Activated CD4-positive, alpha-beta T cell treated with anti-CD3 and anti-CD28 coated beads for 36 hours (primary cell): ENCODE results near the gene ARHGAP22. TPM values are rescaled to one million over a fixed set of nuclear protein-coding genes. Genes with fewer than 3 reads are reported as not detected.

Source experiments
- ATAC-seq: fragments of 200-7000 bp; cut with Tn5 transposase; one replicate; pipeline ENCODE4 v1.10.0; 2021; ENCODE audit warnings: mild to moderate bottlenecking, moderate library complexity
- CTCF ChIA-PET: fragments of 350-600 bp; sonication (Branson Sonifier 250); formaldehyde crosslinking; loops from one replicate; lab custom pipeline; 2021; ENCODE audit warnings: antibody characterized with exemption; lab: Charles Lee
- POLR2A ChIA-PET: fragments of 350-600 bp; sonication (Branson Sonifier 250); formaldehyde crosslinking; loops from one replicate; lab custom pipeline; 2021; ENCODE audit warnings: antibody characterized with exemption, inconsistent platforms; lab: Charles Lee
- DNase-seq: peaks from one replicate; pipeline ENCODE4 v3.0.0-alpha.2; 2020
- H3K27ac Mint-ChIP-seq: one replicate; pipeline ENCODE4 v1.8.0; 2021; ENCODE audit warnings: mixed read lengths
- H3K27me3 Mint-ChIP-seq: one replicate; pipeline ENCODE4 v1.8.0; 2021; ENCODE audit warnings: mixed read lengths
- H3K36me3 Mint-ChIP-seq: one replicate; pipeline ENCODE4 v1.8.0; 2021; ENCODE audit warnings: low read depth, mixed read lengths
- H3K4me1 Mint-ChIP-seq: one replicate; pipeline ENCODE4 v1.8.0; 2021; ENCODE audit warnings: mixed read lengths
- H3K4me3 Mint-ChIP-seq: one replicate; pipeline ENCODE4 v1.8.0; 2021; ENCODE audit warnings: mild to moderate bottlenecking, moderate library complexity, mixed read lengths
- H3K9me3 Mint-ChIP-seq: one replicate; pipeline ENCODE4 v1.8.0; 2021; ENCODE audit warnings: low read depth, mixed read lengths
- intact Hi-C, 2 experiments: fragments of 100-400 bp; cut with DNase I in 1 of 2; cut with micrococcal nuclease in 1 of 2; formaldehyde crosslinking; loops; one replicate each; pipeline versions ENCODE4 v1.14.2 to v1.15.1; 2022 to 2024; cut with DNase I, micrococcal nuclease
- total RNA-seq, 2 experiments: library from RNA; stranded (reverse); gene quantifications; one replicate each; pipeline ENCODE4 v1.2.3, GENCODE V29; 2021

ARHGAP22 gene
- total RNA-seq, 2 experiments from 2014 or later, result 0.27 to 0.47 TPM

GRCh38 chr10:48556713-48557112 is 48.2 kb downstream of the ARHGAP22 start:
- Mint-ChIP-seq H3K36me3 (no peaks in the 10 kb centered on the region), H3K9me3 (no peaks in the 10 kb centered on the region), H3K27me3 (no peaks in the 10 kb centered on the region), H3K27ac (no peak overlapping the region), H3K4me1 (no peaks in the 10 kb centered on the region), H3K4me3 (no peak overlapping the region)
- intact Hi-C loops, result loop anchor here in 1 of 2 experiments (10.0 kb wide), 1 partner anchor 558 kb away; the partner anchor contains the start of gene VSTM4
- ChIA-PET POLR2A (no interaction called here), CTCF (interaction anchor here (0.5 kb wide), 1 partner anchor 8 kb away, joined by 3 read pairs; no protein-coding TSS in a partner anchor)
- DNase-seq, result no peak
- ATAC-seq, result no peak

GRCh38 chr10:48556065-48556464 is 48.8 kb downstream of the ARHGAP22 start:
- POLR2A ChIA-PET, result no interaction called here
- DNase-seq (no peak), ATAC-seq (no peak)
- no peak overlapping the region for H3K4me3 Mint-ChIP-seq
- CTCF ChIA-PET, result no interaction called here
- no peaks in the 10 kb centered on the region for H3K27me3 Mint-ChIP-seq
- H3K27ac Mint-ChIP-seq, result no peak overlapping the region
- H3K9me3 Mint-ChIP-seq, result no peaks in the 10 kb centered on the region
- no peaks in the 10 kb centered on the region for H3K36me3 Mint-ChIP-seq
- no peaks in the 10 kb centered on the region for H3K4me1 Mint-ChIP-seq
- intact Hi-C loops, result loop anchor here in 1 of 2 experiments (10.0 kb wide), 1 partner anchor 559 kb away; the partner anchor contains the start of gene VSTM4

- ChIA-PET POLR2A (no interaction called here), CTCF (interaction anchor here (0.6 kb wide), 2 partner anchors 94 to 101 kb away, joined by 3 to 6 read pairs; no protein-coding TSS in a partner anchor)
- no peaks in the 10 kb centered on the region for H3K36me3 Mint-ChIP-seq
- intact Hi-C loops, result loop anchor here in 1 of 2 experiments (10.0 kb wide), 1 partner anchor 559 kb away; the partner anchor contains the start of gene VSTM4
- ATAC-seq (no peak), DNase-seq (no peak)
- no peak overlapping the region for H3K27ac Mint-ChIP-seq
- H3K27me3 Mint-ChIP-seq, result no peaks in the 10 kb centered on the region
- H3K4me3 Mint-ChIP-seq, result no peak overlapping the region
- no peaks in the 10 kb centered on the region for H3K9me3 Mint-ChIP-seq
- H3K4me1 Mint-ChIP-seq, result no peaks in the 10 kb centered on the region
Measured at GRCh38 chr10:48555310-48556042, 49.4 kb downstream of the ARHGAP22 start.

GRCh38 chr10:48554656-48555055 is 50.2 kb downstream of the ARHGAP22 start:
- Mint-ChIP-seq H3K4me3 (no peak overlapping the region), H3K27ac (no peak overlapping the region), H3K4me1 (no peaks in the 10 kb centered on the region), H3K36me3 (no peaks in the 10 kb centered on the region), H3K27me3 (no peaks in the 10 kb centered on the region), H3K9me3 (no peaks in the 10 kb centered on the region)
- ChIA-PET POLR2A (no interaction called here), CTCF (interaction anchor here (0.6 kb wide), 3 partner anchors 93 to 1948 kb away, joined by 3 to 6 read pairs (median 3); no protein-coding TSS in a partner anchor)
- intact Hi-C loops, result loop anchor here in 1 of 2 experiments (5.0 to 10.0 kb wide), 2 partner anchors 192 to 560 kb away; partner anchors contain the start of gene VSTM4
- DNase-seq, result no peak
- ATAC-seq, result no peak

GRCh38 chr10:48554246-48554645 is 50.6 kb downstream of the ARHGAP22 start:
- H3K27ac Mint-ChIP-seq, result no peak overlapping the region

DNA sequence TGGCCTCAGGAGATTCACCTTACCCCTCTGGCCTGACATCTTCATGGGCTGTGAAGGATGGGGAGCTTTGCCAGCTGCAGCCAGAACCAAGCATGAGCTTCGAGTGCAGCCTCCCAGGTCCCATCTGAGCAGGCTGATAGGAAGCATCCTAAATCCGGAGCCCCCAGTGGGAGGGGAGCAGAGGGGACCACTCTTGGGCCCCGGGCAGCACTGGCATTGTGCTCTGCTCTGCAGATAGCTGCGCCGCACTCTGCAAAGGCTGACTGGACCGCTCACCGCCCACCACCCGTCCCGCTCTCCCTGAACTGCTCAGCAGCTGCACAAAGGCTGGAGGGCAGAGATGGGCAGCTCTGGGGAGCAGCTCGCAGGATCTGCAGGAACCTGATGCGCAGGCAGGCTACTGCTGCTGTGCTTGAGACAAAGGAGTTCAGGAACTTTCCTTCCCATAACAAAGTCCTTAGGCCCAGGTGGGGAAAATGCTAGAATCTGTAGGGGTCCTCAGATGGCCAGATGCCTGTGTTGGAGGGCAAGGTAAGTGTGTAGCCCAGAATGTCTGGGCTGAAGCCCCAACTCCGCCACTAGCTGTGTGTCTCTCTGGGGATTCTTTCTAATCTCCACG is 51.8 kb downstream of the ARHGAP22 start:
- Mint-ChIP-seq H3K36me3 (no peaks in the 10 kb centered on the region), H3K9me3 (no peaks in the 10 kb centered on the region), H3K27ac (no peak overlapping the region), H3K4me1 (no peaks in the 10 kb centered on the region), H3K27me3 (no peaks in the 10 kb centered on the region), H3K4me3 (no peak overlapping the region)
- POLR2A ChIA-PET, result no interaction called here
- CTCF ChIA-PET, result interaction anchor here (0.7 to 2.4 kb wide), 5 partner anchors 37 to 339 kb away, joined by 3 to 17 read pairs (median 3); no protein-coding TSS in a partner anchor
- no peak for DNase-seq
- intact Hi-C loops, result loop anchor here (1.0 to 10.0 kb wide), 3 partner anchors 103 to 562 kb away; partner anchors contain the start of gene VSTM4 (in 1 of the 2)
- no peak for ATAC-seq

More at GRCh38 chr10:48554246-48554645, 50.6 kb downstream of the ARHGAP22 start:
- ChIA-PET POLR2A (interaction anchor here (0.6 kb wide), 1 partner anchor 11 kb away, joined by 3 read pairs; no protein-coding TSS in a partner anchor), CTCF (interaction anchor here (0.6 to 2.4 kb wide), 2 partner anchors 102 to 1948 kb away, joined by 3 to 17 read pairs; no protein-coding TSS in a partner anchor)
- no peak for ATAC-seq
- intact Hi-C loops, result loop anchor here in 1 of 2 experiments (5.0 to 10.0 kb wide), 2 partner anchors 192 to 561 kb away; partner anchors contain the start of gene VSTM4
- no peaks in the 10 kb centered on the region for H3K4me1 Mint-ChIP-seq
- DNase-seq, result no peak
- no peaks in the 10 kb centered on the region for H3K27me3 Mint-ChIP-seq
- no peak overlapping the region for H3K4me3 Mint-ChIP-seq
- no peaks in the 10 kb centered on the region for H3K36me3 Mint-ChIP-seq
- no peaks in the 10 kb centered on the region for H3K9me3 Mint-ChIP-seq

DNA sequence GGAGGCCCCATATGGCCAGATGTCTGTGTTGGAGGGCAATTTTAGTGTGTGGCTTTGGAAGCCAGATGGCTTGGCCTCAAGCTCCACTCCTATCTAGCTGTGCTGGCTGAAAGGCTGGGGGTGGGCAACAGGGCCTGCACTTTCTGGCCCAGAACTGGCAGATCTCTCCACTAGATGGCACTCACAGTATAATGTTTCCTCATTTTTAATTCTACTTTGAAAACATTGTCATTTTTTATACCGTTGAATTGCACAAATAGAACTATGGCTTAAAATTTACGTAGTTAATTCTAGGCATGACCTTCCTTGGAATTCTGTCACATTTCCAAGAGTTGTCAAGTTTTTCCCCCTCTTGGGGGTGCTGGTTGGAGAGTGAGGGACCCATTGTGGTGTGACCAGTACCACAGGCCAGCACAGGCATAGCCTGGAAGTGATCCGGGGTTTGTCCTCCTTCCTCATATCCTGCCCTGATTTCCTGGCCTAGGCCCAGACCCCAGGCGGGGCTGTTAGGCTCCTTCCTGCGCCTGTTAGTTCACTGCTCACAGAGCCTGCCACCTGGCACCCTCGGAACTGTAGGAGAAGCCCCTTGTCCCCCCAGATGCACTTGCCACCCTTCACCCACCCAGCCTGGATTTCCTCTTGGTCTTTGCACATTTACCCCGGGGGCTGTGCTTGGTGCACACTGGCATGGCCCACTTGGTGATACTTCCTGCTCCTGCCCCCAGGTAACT is 52.8 kb downstream of the ARHGAP22 start:
- intact Hi-C loops, result loop anchor here (1.0 to 10.0 kb wide), 3 partner anchors 104 to 563 kb away; partner anchors contain the start of gene VSTM4 (in 1 of the 2)
- H3K9me3 Mint-ChIP-seq, result no peaks in the 10 kb centered on the region
- POLR2A ChIA-PET, result no interaction called here
- DNase-seq (peak; percentile 51), ATAC-seq (peak; percentile 58)
- H3K36me3 Mint-ChIP-seq, result no peaks in the 10 kb centered on the region
- H3K27ac Mint-ChIP-seq, result no peak overlapping the region
- no peaks in the 10 kb centered on the region for H3K4me1 Mint-ChIP-seq
- no peak overlapping the region for H3K4me3 Mint-ChIP-seq
- CTCF ChIA-PET, result interaction anchor here (0.6 to 2.4 kb wide), 6 partner anchors 36 to 188 kb away, joined by 3 to 17 read pairs (median 4); no protein-coding TSS in a partner anchor
- H3K27me3 Mint-ChIP-seq, result no peaks in the 10 kb centered on the region

- ATAC-seq, result no peak
- POLR2A ChIA-PET, result no interaction called here
Measured at GRCh38 chr10:48550977-48551376, 53.9 kb downstream of the ARHGAP22 start.

GRCh38 chr10:48550071-48550691 is 54.7 kb downstream of the ARHGAP22 start:
- Mint-ChIP-seq H3K27ac (no peak overlapping the region), H3K4me1 (no peaks in the 10 kb centered on the region), H3K36me3 (no peaks in the 10 kb centered on the region), H3K9me3 (no peaks in the 10 kb centered on the region), H3K4me3 (no peak overlapping the region), H3K27me3 (no peaks in the 10 kb centered on the region)
- ChIA-PET POLR2A (no interaction called here), CTCF (interaction anchor here (1.2 to 1.4 kb wide), 2 partner anchors 107 to 108 kb away, joined by 4 to 5 read pairs; no protein-coding TSS in a partner anchor)
- no peak for DNase-seq
- no peak for ATAC-seq
- intact Hi-C loops, result loop anchor here in 1 of 2 experiments (5.0 to 10.0 kb wide), 2 partner anchors 188 to 565 kb away; partner anchors contain the start of gene VSTM4

More at GRCh38 chr10:48550977-48551376, 53.9 kb downstream of the ARHGAP22 start:
- intact Hi-C loops, result loop anchor here in 1 of 2 experiments (5.0 to 10.0 kb wide), 2 partner anchors 189 to 564 kb away; partner anchors contain the start of gene VSTM4
- Mint-ChIP-seq H3K9me3 (no peaks in the 10 kb centered on the region), H3K36me3 (no peaks in the 10 kb centered on the region), H3K4me1 (no peaks in the 10 kb centered on the region), H3K27ac (no peak overlapping the region), H3K4me3 (no peak overlapping the region), H3K27me3 (no peaks in the 10 kb centered on the region)
- DNase-seq, result no peak
- CTCF ChIA-PET, result interaction anchor here (0.5 to 1.4 kb wide), 5 partner anchors 11 to 187 kb away, joined by 3 to 5 read pairs (median 3); no protein-coding TSS in a partner anchor

DNA sequence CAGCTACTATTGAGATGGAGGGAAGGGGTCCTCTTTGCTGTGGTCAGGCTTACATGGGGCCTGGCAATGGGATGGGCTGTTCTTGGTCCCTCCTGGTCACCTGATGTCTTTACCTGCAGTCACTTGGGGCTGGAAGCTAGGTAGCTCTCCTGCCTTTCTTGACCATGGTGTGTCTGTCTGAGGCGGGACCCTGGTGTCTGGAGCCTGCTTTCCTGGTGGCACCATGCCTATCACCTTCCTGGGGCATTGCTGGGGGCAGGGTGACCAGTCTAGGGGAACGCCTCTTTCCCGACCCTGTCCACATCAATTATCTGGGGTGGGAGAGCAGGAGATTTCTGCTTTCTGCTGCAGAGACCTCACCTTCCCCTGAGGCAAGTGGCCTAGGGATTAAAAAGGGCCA is 55.6 kb downstream of the ARHGAP22 start:
- intact Hi-C loops, result no loop called here
- ATAC-seq (no peak), DNase-seq (no peak)
- Mint-ChIP-seq H3K9me3 (no peaks in the 10 kb centered on the region), H3K36me3 (no peaks in the 10 kb centered on the region), H3K27ac (no peak overlapping the region), H3K4me3 (no peak overlapping the region), H3K27me3 (no peaks in the 10 kb centered on the region), H3K4me1 (no peaks in the 10 kb centered on the region)
- ChIA-PET POLR2A (no interaction called here), CTCF (interaction anchor here (0.7 to 1.4 kb wide), 5 partner anchors 8 to 109 kb away, joined by 3 to 5 read pairs (median 3); no protein-coding TSS in a partner anchor)
